Neural progenitor cell (in vitro differentiated cells): ENCODE measurements around the gene CHMP5.

Experiments
- CTCF ChIP-seq: fragments of 200-600 bp; sonication (generic); IDR thresholded peaks from 2 replicates; pipeline ENCODE4 v1.5.1; 2017; ENCODE audit warnings: antibody characterized with exemption, mild to moderate bottlenecking
- EZH2 ChIP-seq: fragments of 200-600 bp; sonication (generic); IDR thresholded peaks from 2 replicates; pipeline ENCODE4 v1.6.1; 2017; ENCODE audit warnings: antibody characterized with exemption, mild to moderate bottlenecking, moderate library complexity

GRCh38 chr9:33273266-33273971 lies 8.6 kb downstream of the CHMP5 start:
- no peak for TF ChIP-seq EZH2
- TF ChIP-seq CTCF: no peak
